HG03378 (cell line): Measurements from ENCODE around the gene SEC14L1.
"Not testable (repeated sequence)": the region's sequence is repeated elsewhere in the genome, so short reads cannot be mapped to it uniquely, and the experiment has no call there.

Experiments used
- ATAC-seq: cut with Tn5 transposase; IDR thresholded peaks from one replicate; pipeline ENCODE4 v1.9.1; 2021; ENCODE audit warnings: mild to moderate bottlenecking, moderate library complexity; ENCODE audit not compliant: unreplicated experiment

SEC14L1 gene

DNA sequence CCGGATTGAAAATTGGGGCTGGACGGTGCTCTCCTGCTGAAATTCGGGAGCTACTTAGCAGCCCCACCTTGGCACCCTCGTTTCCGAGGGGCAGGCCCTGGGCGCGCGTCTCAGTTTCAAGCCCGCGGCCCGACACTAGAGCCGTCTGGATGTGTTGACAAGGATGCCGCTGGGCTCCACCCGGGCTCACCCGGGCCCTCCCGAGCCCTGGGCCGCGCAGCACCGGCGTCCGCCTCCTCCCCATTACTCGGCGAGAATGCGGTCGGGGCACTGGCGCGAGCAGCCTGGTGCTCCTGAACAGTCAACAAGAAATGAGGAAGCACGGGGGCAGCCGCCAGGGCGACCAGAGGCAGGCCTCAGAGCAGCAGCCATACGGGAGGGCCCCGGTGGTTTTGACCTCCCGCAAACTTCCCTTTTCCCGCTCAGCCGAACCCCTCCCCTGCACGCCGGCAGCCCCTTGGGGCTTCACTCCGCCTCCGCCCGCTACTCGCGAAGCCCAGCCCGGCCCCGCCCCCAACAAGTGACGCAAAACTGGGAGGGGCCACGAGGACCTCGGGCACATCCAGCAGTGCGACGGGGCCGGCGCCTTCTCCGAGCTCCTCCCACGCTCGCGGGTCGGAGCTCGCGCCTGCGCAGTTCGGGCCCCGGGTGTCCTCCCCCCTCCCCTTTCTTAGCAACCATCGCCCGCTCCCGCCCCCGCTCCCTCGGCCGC lies 447 bp upstream of the SEC14L1 start:
- peak; percentile 62 for ATAC-seq

GRCh38 chr17:77141846-77142449 lies 1.2 kb downstream of the SEC14L1 start:
- ATAC-seq, result no peak

GRCh38 chr17:77142689-77143088 lies 1.9 kb downstream of the SEC14L1 start:
- no peak for ATAC-seq

GRCh38 chr17:77143306-77143705 lies 2.5 kb downstream of the SEC14L1 start:
- no peak for ATAC-seq

GRCh38 chr17:77144227-77144626 lies 3.5 kb downstream of the SEC14L1 start:
- no peak for ATAC-seq

- no peak for ATAC-seq
Measured at GRCh38 chr17:77145224-77145611, 4.4 kb downstream of the SEC14L1 start.

GRCh38 chr17:77145612-77146245 lies 5.0 kb downstream of the SEC14L1 start:
- ATAC-seq, result no peak

DNA sequence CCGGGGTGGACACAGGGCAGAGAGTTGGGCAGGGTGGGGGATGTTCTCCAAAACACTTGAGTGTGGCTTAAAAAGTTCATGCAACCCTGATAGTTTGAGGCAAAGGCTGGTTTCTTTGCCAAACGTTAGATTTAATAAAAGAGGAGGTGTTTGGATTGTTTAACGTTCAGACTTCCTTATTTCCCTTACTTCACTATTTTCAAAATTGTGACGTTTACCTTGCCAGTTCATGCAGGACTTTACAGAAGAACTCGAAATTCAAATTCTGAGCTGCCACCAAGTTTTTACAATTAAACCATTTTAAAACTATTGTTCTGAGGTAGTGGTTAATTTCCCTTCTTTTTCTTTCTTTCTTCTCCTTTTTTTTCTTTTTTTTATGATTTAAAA lies 5.5 kb downstream of the SEC14L1 start:
- ATAC-seq, result no peak

DNA sequence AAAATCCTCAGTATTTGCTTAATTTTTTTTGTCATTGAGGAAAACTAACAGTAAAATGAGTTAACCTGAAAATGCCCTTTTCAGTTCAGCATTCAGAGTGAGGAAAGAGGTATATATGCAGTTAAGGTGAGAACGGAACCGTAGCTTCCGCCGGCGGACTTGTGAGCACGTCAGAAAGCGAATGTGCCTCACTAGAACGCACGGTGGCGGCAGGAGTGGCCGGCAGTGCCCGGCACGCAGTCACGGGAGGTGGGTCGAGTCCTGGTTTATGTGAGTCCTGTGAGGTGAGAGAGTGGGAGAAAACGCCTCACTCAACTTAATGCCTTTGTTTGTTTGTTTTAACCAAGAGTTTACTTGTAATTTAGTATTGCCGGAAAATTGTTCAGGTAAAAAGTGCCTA lies 6.1 kb downstream of the SEC14L1 start:
- ATAC-seq, result no peak

DNA sequence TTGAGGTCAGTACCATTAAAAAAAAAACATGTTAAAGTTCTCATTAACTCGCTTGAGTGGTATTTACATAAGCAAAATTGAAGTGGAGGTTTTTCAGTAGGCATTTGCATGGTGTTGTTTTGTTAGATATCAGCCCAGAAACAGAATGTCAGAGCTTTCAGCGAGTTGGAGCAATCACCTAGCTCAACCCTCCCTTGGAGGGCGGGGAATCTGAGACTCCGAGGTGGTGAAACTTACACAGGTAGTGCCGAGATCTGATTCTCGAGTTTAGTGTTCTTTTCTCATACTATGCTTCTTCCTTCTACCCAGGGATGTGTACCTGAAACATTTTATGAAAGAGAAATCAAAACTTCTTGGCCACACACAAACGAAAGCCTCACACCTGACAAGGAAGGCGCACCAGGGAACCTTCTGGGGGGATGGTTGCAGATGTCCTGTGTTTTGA lies 6.6 kb downstream of the SEC14L1 start:
- peak; percentile 32 for ATAC-seq

DNA sequence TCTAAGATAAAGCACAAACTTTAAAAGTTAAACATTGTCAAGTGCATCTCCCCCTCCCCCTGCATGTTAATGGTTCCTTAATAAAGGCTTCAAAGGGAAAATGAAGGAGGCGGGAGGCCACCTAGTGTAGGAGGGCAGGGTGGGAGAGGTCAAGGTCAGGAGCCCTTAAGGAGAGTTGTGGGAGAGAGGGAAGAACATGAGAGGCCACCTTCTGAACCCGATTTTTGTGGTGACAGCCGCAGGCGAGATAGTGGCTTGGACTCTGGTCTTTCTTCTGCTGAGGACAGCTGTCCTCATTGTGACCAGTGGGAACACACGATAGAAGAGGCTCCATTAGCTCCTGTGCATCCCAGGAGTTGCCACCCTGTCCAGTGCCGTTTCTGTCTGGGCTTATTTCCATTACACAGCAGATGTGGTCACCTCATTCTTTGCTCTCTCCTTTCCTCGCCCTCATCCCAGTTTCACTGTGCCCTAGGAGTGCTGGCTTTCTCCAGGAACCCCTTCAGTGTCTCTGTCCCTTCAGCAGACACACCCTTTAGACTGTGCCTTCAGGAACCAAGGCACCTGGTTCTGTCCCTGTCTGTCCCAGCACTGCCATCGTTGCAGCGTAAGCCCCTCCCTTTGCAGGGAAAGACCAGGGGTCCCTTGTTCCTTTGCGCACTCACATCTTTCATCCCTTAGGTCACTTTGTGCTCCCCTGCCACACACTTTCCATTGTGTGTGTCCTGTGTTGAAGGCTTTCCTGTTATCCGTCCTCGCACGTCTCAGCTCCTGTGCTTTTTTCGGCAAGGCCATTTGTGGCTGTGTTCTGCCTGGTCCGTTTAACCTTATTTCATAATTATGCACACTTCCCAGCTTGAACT lies 7.5 kb downstream of the SEC14L1 start:
- no peak for ATAC-seq

DNA sequence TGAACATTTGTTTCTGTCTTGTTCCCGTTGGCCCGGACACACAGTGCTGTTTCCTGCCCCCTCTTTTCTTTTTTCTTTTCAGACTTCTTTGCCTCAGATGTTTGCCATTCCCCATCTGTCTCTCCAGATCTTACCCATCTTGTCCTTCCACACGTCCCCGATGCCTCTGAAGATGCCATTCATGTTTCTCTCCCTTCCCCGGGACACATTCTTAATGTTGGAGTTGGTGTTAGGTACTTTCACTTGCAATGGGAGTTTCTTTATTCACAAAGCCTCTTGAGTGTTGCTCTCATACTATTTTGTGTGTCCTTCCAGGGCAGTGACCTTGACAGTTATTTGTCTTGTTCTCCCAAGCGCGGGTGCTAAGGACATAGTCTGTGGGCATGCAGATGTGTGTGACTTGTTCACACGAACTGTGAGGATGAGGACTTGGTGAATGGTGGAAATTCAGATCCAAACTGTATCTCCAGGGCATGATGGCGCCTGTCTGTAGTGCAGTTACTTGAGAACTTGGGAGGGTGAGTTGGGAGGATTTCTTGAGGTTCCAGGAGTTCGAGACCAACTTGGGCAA lies 8.3 kb downstream of the SEC14L1 start:
- no peak for ATAC-seq

DNA sequence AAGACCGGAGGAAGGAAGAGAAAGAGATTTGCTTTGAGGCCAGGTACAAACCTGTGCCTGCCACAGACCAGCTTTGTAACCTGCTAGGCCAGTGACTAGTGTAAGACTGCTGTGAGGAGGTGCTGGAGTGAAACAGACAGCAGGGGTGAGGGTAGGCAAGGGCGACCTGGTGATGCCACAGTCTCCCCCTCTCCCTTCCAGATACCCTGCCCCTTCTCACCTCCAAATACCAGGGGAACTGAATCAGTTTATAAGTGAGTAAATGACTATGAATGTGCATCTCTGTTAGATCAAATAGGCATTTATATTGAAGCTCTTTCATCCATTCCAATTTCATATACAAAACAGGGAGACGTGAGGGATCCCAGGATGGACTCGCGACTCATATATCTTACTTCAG lies 9.4 kb downstream of the SEC14L1 start:
- no peak for ATAC-seq

DNA sequence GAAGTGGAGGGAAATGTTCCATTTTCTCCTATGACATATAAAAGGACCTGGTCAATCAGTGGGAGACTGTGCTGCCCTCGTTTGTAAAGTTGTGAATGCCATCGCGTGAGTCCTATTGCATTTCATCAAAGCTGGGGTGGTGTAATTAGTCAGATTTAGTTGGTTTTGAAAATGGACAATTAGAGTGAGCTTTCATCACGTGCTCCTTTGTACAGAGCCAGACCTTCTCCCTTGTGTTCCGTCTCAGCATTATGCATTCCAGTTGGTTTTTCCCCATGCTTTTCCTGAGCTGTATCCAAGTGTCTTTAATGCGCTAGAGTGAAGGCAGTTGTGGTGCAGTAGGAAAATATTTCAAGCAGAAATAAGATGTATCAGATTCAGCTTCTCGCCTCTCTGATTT lies 10.4 kb downstream of the SEC14L1 start:
- no peak for ATAC-seq

GRCh38 chr17:77152056-77152455 lies 11.3 kb downstream of the SEC14L1 start:
- not testable (repeated sequence) for ATAC-seq

DNA sequence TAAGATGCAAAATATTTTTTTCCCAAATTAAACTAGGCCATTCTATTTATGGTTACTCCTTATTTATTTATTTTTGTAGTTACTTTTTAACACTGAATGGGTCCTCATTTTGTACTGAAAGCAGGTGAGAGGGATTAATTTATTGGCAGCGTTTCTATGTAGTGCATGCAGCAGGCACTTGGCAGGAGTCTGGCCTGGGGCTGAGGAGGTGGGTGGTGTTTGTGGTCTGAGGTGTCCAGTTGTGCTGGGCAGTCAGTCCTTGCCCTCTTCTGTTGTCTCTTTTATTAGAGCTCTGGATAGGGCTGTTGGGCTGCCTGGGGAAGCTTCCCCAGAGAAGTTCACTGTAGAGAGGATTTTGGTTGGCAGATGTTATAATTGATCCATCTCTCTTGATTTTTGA lies 12.7 kb downstream of the SEC14L1 start:
- no peak for ATAC-seq

GRCh38 chr17:77153999-77154586 lies 13.3 kb downstream of the SEC14L1 start:
- no peak for ATAC-seq

GRCh38 chr17:77155125-77155524 lies 14.4 kb downstream of the SEC14L1 start:
- no peak for ATAC-seq

- ATAC-seq, result not testable (repeated sequence)
Measured at GRCh38 chr17:77157766-77158165, 17.0 kb downstream of the SEC14L1 start.

GRCh38 chr17:77160091-77160874 lies 19.5 kb downstream of the SEC14L1 start:
- ATAC-seq, result no peak
